Tibial nerve (tissue), 4 donors: ENCODE measurements around the gene IL20. TPM values are rescaled to one million over a fixed set of nuclear protein-coding genes. Genes with fewer than 3 reads are reported as not detected.

ENCODE experiments used
- DNase-seq, 2 donors: peaks; one replicate each; pipeline ENCODE4 v3.0.0-alpha.2; 2019; ENCODE audit warnings: low spot score in 2 of 2
- H3K27ac ChIP-seq, 4 donors: fragments of 200-600 bp; sonication (generic) in 3 of 4; one replicate each; pipeline ENCODE4 v1.5.1; 2017 to 2019; ENCODE audit warnings: mild to moderate bottlenecking in 1 of 4
- H3K27me3 ChIP-seq, 2 donors: fragments of 200-600 bp; sonication (generic) in 1 of 2; one replicate each; pipeline versions ENCODE4 v1.5.1 to v1.6.0; 2017 to 2019
- H3K36me3 ChIP-seq, 3 donors: fragments of 200-600 bp; sonication (generic); one replicate each; pipeline ENCODE4 v1.5.1; 2018 to 2019
- H3K4me1 ChIP-seq, 4 donors: fragments of 200-600 bp; sonication (generic) in 3 of 4; one replicate each; pipeline ENCODE4 v1.5.1; 2017 to 2019
- H3K4me3 ChIP-seq, 4 donors: fragments of 200-600 bp; sonication (generic) in 3 of 4; one replicate each; pipeline ENCODE4 v1.5.1; 2017 to 2019; ENCODE audit warnings: mild to moderate bottlenecking in 1 of 4, moderate library complexity in 1 of 4
- H3K9me3 ChIP-seq, 4 donors: fragments of 200-600 bp; sonication (generic) in 3 of 4; one replicate each; pipeline ENCODE4 v1.5.1; 2017 to 2019
- EP300 ChIP-seq, 2 donors: sonication (generic); formaldehyde crosslinking; IDR thresholded peaks; one replicate each; pipeline ENCODE4 v1.6.1; 2017; ENCODE audit warnings: antibody characterized with exemption in 2 of 2, mild to moderate bottlenecking in 1 of 2
- POLR2A ChIP-seq, 2 donors: fragments of 450-650 bp; IDR thresholded peaks; one replicate each; pipeline ENCODE4 v1.6.1; 2017; ENCODE audit warnings: antibody characterized with exemption in 2 of 2, mild to moderate bottlenecking in 2 of 2, moderate library complexity in 2 of 2
- WGBS, 2 donors: methylation state at CpG; one replicate each; pipeline ENCODE4 v1.1.5; 2018; 5-methylcytosine and 5-hydroxymethylcytosine counted together
- total RNA-seq, 4 donors: library from RNA; depleted of rRNA; stranded (reverse); fragments of >200 nt; gene quantifications; one replicate each; pipeline ENCODE4 v1.1.0, GENCODE V29; 2016
- TF ChIP-seq, protein P1 (sequence below), 5 experiments: fragments of 200-600 bp in 3 of 5; fragments of 450-650 bp in 2 of 5; sonication (generic) in 3 of 5; IDR thresholded peaks; one replicate each; pipeline ENCODE4 v1.5.1; 2016 to 2019; ENCODE audit warnings: antibody characterized with exemption in 5 of 5, mild to moderate bottlenecking in 3 of 5, moderate library complexity in 2 of 5

IL20 gene
- total RNA-seq, 4 donors from 2014 or later = not detected

DNA sequence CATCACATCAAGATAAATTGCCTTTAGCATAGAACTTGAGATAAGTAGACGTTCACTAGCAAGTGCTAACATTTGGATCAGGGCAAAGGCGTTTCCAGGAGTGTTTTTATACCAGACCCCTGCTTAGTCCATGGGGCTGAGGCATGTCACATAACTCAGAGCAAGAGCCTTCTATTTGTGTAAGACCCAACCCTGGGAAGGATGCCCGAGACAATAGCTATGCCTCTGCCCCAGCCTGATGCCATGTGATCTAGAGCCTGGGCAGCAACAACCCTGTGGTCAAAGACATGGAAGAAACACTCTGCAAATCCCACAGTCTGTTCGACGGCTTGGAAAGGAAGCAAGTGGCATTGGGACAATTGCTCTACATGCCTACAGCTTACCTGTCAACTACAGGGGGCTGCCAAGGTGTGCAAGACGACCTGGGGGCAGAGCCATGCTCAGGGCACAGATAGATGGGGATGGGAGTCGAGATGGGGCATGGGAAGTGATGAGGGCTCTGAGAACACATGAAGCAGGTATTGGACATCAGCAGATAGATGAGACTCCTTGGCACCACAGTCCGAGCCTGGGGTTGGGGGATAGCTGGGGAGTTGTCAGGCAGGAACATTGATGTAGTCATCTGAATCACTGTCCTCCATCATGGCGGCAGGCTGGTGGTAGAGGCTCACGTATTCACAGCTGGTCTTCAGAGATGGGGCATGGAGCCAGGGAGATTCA lies 39.2 kb downstream of the IL20 start:
- DNase-seq = no peak
- Histone ChIP-seq H3K36me3 (no peaks in the 10 kb centered on the region), H3K27ac (no peak overlapping the region), H3K4me3 (no peak overlapping the region), H3K9me3 (no peaks in the 10 kb centered on the region), H3K27me3 (peaks cover 0 to 24% of the 10 kb centered on the region in 2 donors), H3K4me1 (peaks cover 0 to 8% (median 5%) of the 10 kb centered on the region in 4 donors)
- 87 to 91% methylated on average over 10 of the region's 10 CpGs for WGBS, 2 donors
- TF ChIP-seq POLR2A (IDR thresholded peaks at IDR 0.05) (no peak), EP300 (IDR thresholded peaks at IDR 0.05) (no peak)
- TF ChIP-seq, protein P1, sequence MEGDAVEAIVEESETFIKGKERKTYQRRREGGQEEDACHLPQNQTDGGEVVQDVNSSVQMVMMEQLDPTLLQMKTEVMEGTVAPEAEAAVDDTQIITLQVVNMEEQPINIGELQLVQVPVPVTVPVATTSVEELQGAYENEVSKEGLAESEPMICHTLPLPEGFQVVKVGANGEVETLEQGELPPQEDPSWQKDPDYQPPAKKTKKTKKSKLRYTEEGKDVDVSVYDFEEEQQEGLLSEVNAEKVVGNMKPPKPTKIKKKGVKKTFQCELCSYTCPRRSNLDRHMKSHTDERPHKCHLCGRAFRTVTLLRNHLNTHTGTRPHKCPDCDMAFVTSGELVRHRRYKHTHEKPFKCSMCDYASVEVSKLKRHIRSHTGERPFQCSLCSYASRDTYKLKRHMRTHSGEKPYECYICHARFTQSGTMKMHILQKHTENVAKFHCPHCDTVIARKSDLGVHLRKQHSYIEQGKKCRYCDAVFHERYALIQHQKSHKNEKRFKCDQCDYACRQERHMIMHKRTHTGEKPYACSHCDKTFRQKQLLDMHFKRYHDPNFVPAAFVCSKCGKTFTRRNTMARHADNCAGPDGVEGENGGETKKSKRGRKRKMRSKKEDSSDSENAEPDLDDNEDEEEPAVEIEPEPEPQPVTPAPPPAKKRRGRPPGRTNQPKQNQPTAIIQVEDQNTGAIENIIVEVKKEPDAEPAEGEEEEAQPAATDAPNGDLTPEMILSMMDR (IDR thresholded peaks at IDR 0.05) = no peak

DNA sequence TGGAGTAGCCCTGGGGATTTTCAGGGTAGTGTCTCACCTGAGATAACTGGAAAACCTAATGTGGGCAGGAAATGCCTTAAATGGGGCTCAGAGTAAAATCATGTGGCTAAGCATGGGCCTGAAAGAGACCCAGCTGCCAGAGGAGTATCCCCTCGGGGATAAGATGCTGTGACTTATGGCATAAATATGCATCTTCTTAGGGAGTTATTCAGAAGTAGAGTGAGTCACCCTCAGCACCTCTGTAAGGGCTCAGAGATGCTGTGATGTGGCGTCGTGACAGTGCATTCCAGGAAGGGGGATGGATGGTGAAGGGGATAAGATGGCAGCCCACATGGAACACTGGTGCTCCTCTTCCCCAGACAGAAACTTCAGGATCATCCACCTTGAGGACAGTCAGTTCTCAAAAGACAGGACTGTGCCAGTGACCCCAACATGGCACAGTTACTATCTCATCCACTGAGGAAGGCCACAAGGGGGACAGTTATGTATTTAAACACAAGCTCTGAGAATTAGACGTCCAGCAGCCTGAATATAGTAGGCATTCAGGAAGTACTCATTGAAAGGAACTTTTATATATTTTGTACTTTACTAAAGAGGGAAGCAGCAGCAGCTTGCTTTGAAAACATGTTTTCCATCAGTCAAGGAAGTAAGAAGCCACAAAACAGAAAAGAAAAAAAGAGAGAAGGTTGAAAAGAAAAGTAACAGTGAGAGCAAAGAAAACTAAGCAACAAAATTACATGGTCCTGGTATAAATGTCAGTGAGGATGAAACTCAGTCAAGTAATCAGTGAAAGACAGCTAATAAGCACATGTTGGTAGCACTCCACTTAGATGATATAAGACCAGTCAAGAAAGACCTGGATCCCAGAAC lies 40.1 kb downstream of the IL20 start:
- WGBS, 2 donors = 57 to 69% methylated on average over 4 of the region's 4 CpGs

DNA sequence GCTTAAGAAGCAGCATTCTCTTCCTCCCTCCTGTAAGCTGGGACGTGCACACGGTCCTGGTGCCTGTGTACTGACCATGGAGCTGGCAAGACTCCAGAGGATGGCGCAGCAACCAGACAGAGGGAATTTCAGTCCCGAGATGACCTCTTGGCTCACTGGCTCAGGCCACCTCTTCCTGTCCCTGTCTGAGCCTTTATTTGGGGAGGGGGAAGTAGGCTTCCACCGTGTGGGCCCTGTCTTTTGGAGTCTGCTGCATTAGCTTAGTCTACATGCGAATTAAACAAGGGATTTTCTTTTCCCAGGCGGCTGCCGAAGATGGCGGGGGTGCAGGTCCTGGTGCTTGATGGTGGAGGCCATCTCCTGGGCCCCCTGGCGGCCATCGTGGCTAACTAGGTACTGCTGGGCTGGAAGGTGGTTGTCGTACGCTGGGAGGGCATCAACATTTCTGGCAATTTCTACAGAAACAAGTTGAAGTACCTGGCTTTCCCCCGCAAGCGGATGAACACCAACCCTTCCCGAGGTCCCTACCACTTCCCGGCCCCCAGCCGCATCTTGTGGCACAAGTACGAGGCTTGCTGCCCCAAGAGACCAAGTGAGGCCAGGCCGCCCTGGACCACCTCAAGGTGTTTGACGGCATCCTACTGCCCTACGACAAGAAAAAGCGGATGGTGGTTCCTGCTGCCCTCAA lies 42.0 kb downstream of the IL20 start:
- Histone ChIP-seq H3K4me1 (peaks cover 0 to 20% (median 13%) of the 10 kb centered on the region in 4 donors), H3K36me3 (no peaks in the 10 kb centered on the region), H3K4me3 (no peak overlapping the region), H3K9me3 (no peaks in the 10 kb centered on the region), H3K27me3 (peaks cover 0 to 34% of the 10 kb centered on the region in 2 donors), H3K27ac (no peak overlapping the region)
- TF ChIP-seq, protein P1 (IDR thresholded peaks at IDR 0.05) = no peak
- TF ChIP-seq EP300 (IDR thresholded peaks at IDR 0.05) (no peak), POLR2A (IDR thresholded peaks at IDR 0.05) (no peak)
- DNase-seq = no peak
- 74 to 79% methylated on average over 21 to 23 of the region's 23 CpGs for WGBS, 2 donors

More for the DNA sequence above, 40.1 kb downstream of the IL20 start:
- DNase-seq = no peak
- Histone ChIP-seq H3K4me3 (no peak overlapping the region), H3K27me3 (peaks cover 0 to 34% of the 10 kb centered on the region in 2 donors), H3K36me3 (no peaks in the 10 kb centered on the region), H3K27ac (no peak overlapping the region), H3K9me3 (no peaks in the 10 kb centered on the region), H3K4me1 (peaks cover 0 to 15% (median 11%) of the 10 kb centered on the region in 4 donors)
- TF ChIP-seq, protein P1 (IDR thresholded peaks at IDR 0.05) = no peak
- TF ChIP-seq POLR2A (IDR thresholded peaks at IDR 0.05) (no peak), EP300 (IDR thresholded peaks at IDR 0.05) (no peak)

DNA sequence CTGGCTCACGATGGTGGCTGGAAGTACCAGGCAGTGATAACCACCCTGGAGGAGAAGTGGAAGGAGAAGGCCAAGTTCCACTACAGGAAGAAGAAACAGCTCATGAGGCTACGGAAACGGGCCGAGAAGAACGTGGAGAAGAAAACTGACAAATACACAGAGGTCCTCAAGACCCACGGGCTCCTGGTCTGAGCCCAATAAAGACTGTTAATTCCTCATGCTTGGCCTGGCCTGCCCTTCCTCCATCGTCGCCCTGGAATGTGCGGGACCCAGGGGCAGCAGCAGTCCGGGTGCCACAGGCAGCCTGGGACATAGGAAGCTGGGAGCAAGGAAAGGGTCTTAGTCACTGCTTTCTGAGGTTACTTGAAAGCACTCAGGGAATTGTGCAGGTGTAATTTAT lies 42.6 kb downstream of the IL20 start:
- Histone ChIP-seq H3K4me1 (peaks cover 0 to 20% (median 15%) of the 10 kb centered on the region in 4 donors), H3K27me3 (peaks cover 0 to 34% of the 10 kb centered on the region in 2 donors), H3K27ac (no peak overlapping the region), H3K4me3 (no peak overlapping the region), H3K36me3 (no peaks in the 10 kb centered on the region), H3K9me3 (no peaks in the 10 kb centered on the region)
- TF ChIP-seq EP300 (IDR thresholded peaks at IDR 0.05) = no peak
- no peak for DNase-seq
- WGBS, 2 donors = 90 to 91% methylated on average over 10 of the region's 10 CpGs

DNA sequence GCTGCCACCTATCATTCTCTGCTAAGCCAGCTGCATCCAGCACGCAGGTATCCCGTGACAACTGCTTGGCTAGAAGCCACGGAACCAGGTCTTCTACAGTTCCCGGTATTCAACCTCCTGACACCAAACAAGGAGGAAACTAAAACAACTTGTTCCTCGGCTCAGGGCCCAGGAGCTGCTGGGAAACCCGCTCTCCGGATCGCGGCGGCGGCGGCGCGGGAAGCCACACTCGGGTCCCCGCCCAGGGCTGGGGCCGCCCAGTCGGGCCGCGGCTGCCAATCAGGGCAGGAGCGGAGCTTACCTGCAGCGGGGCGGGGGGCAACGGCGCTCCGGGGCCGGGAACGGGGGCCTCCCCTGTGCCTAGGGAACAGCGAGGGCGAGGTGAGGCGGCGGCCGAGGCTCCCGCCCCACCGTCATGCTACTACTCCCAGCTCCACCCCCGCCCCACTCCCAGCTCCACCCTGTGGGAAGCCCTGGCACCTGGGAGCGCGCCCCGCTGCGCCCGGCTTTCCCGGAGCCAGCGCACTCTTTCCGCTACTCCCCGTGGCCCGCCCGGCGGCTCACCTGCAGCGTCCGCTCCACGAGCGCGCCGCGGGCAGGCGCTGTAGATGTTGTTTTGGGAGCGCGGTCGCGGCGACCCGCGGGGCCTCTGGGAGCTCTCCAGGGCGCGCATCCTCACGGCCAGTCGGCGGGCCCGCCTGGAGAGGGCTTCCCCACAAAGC lies 43.9 kb downstream of the IL20 start:
- Histone ChIP-seq H3K4me3 (peak overlapping the region; percentile 20 to 57 (median 30)), H3K9me3 (no peaks in the 10 kb centered on the region), H3K27me3 (peaks cover 0 to 34% of the 10 kb centered on the region in 2 donors), H3K4me1 (peaks cover 0 to 20% (median 15%) of the 10 kb centered on the region in 4 donors), H3K36me3 (no peaks in the 10 kb centered on the region), H3K27ac (peak overlapping the region in 1 of 4 donors; percentile 39)
- WGBS, 2 donors = 2 to 5% methylated on average over 26 to 42 of the region's 69 CpGs
- peak; percentile 27 to 44 for DNase-seq
- TF ChIP-seq POLR2A (IDR thresholded peaks at IDR 0.05) (no peak), EP300 (IDR thresholded peaks at IDR 0.05) (no peak)
- TF ChIP-seq, protein P1 (IDR thresholded peaks at IDR 0.05) = no peak
